Activated CD4-positive, alpha-beta T cell treated with anti-CD3 and anti-CD28 coated beads for 1 hour (primary cell): ENCODE results near the gene CTNND1.
"Not testable (repeated sequence)": the region's sequence is repeated elsewhere in the genome, so short reads cannot be mapped to it uniquely, and the experiment has no call there.

Experiments used
- DNase-seq: peaks from one replicate; pipeline ENCODE4 v3.0.0-alpha.2; 2020

The CTNND1 gene

GRCh38 chr11:57793351-57794115 lies 31.9 kb downstream of the CTNND1 start:
- no peak for DNase-seq

GRCh38 chr11:57798905-57799559 lies 37.4 kb downstream of the CTNND1 start:
- no peak for DNase-seq

DNA sequence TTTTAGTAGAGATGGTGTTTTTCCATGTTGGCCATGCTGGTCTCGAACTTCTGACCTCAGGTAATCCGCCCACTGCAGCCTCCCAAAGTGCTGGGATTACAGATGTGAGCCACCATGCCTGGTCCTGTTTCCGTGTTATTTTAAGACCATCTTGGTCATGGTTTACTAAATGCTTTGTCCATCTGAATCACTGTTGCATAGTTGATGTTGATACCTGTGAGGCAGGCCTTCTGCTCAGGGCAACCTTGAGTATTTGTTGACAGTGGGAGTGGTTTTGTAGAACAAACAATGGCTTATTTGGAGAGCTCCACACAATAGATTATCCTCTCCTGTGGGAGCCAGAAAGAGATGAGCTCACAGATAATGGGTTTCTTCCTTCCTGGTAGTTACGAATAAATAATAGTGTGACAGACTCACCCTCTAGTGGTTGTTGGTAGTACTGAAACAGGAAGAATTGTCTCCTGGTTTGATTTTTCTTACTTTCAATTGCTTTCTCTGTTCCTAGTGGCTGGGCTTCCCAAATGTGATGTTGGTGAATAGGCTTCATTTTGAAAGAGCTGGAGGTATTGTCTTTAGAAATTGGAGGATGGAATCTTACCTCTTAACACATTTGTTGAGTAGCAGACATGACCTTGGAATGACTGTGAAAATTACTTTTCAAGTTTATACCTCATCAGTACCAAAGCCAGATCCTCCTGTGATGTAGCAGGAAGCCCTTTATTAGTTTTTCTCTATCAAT lies 39.0 kb downstream of the CTNND1 start:
- no peak for DNase-seq

DNA sequence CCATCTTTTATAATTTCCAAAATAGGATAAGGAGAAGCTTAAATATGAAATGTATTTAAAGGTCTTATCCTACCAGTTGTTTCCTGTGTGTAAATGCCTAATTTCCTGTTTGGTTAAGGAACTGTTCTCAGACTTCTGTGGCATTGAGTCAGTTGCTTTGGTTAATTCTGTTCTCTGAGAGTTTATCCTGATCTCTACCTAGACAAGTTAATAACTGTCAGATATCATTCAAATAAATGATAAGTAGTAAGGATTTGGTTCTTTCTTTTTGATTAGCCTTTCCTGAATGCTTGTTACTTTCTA lies 39.5 kb downstream of the CTNND1 start:
- no peak for DNase-seq

GRCh38 chr11:57802411-57802810 lies 40.8 kb downstream of the CTNND1 start:
- no peak for DNase-seq

DNA sequence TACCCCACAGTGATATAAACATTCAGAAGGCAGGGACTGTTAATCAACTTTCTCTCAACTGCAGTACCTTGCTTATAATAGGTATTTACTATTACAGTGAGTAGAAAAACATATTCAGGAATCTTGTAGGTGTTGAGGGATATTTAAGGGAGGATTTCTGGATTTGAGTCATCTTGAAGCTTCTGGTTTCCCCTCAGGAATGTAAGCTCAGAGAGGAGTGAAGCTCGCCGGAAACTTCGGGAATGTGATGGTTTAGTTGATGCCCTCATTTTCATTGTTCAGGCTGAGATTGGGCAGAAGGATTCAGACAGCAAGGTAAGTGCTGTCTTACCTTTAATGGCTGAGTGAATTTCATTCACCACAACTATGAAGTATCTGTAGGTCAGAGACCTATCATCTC lies 42.9 kb downstream of the CTNND1 start:
- DNase-seq = no peak

- no peak for DNase-seq
Measured at GRCh38 chr11:57805780-57806179, 44.2 kb downstream of the CTNND1 start.

GRCh38 chr11:57812634-57813033 lies 51.0 kb downstream of the CTNND1 start:
- no peak for DNase-seq

GRCh38 chr11:57815476-57815875 lies 53.9 kb downstream of the CTNND1 start:
- DNase-seq = no peak

DNA sequence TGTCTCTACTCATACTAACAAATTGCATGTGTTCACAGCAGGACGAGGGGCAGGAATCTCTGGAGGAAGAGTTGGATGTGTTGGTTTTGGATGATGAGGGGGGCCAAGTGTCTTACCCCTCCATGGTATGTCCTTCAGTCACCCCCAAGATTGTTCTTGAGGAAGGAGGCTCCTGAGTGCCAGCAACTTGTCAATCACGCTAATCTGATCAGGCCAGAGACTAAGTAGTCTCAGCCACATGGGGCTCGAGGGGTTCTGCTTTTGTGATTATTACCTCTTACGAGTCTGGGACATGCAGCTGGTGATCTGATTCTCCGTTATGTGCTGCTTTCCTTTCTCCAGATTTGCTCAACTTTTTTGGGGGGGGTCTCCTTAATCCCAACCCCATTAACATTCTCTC lies 54.3 kb downstream of the CTNND1 start:
- DNase-seq = no peak

DNA sequence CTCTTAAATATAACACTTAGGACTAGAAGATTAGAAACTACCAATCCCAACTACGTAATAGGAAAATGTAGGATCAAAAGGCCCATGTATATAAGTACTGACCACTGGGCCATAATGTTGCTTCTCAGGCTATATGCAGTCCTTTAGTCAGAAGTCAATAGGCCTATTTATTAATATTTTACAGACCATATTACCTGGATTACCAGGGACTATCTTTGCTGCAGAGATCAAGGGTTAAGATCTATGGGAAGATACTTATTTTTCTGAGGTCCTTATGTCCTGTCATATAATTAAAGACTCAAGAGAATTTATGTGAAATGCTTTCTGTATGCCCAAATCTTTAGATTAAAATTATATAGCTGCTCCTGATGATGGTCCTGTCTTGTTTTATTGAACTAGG lies 57.2 kb downstream of the CTNND1 start:
- DNase-seq = no peak

- no peak for DNase-seq
Measured at GRCh38 chr11:57819252-57819979, 57.8 kb downstream of the CTNND1 start.

DNA sequence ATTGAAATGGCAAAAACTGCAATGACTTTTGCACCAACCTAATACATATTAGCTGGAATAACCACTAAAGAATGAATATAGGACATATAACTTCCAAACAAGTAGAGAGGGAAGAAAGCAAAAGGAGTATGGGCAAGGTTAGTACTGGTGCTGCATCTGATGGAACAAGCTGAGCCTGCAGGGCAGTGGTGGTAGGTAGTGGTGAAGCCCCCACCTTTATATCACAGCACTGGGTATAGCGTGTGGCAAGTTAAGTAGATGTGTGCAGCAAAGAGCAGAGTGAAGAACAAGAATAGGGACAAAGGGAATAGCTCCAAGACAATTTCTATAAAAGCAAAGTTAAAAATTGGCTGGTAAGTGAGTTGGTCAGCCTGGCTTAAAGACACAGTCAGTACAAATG lies 62.3 kb downstream of the CTNND1 start:
- DNase-seq = no peak

DNA sequence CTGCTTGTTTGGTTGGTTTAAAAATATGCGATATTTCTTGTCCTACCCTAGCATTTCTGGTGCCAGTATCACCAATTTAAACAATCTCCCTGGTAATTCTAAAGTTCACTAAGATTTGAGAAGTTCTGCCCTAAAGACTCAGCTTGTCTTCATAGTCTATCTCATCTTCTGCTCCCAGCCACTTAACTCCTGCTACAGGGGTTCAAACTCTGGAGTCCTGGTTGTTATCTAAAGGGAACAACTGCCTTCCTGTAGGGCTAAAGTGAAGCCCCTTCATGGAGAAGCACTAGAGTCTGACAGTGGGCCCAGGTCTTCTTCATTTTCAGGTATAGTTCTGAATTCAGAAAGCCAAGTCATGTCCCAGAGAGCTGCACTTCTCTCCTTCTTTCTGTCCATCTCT lies 73.2 kb downstream of the CTNND1 start:
- no peak for DNase-seq

DNA sequence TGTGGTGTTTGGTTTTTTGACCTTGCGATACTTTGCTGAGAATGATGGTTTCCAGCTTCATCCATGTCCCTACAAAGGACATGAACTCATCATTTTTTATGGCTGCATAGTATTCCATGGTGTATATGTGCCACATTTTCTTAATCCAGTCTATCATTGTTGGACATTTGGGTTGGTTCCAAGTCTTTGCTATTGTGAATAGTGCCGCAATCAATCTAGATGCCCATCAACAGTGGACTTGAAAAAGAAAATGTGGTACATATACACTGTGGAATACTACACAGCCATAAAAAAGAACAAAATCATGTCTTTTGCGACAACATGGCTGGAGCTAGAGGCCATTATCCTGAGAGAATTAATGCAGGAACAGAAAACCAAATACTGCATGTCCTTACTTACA lies 77.0 kb downstream of the CTNND1 start:
- DNase-seq = not testable (repeated sequence)

DNA sequence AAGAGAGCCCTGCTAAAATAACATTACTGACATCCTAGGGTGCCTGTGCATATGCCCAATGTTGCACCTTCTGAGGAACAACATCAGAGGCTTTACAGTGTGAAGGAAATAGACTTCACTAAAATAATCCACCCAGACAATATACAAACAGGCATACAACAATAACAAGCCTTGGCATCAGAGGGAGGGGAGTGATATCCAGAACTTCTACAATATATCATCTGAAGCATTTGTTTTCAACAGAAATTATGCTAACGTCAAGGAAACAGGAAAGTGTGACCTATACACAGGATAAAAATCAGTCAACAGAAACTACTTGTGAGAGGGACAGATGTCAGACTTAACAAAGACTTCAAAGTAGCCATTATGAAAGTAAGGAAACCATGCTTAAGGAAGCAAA lies 81.3 kb downstream of the CTNND1 start:
- DNase-seq = no peak

- no peak for DNase-seq
Measured at GRCh38 chr11:57867966-57868365, 106.4 kb downstream of the CTNND1 start.

DNA sequence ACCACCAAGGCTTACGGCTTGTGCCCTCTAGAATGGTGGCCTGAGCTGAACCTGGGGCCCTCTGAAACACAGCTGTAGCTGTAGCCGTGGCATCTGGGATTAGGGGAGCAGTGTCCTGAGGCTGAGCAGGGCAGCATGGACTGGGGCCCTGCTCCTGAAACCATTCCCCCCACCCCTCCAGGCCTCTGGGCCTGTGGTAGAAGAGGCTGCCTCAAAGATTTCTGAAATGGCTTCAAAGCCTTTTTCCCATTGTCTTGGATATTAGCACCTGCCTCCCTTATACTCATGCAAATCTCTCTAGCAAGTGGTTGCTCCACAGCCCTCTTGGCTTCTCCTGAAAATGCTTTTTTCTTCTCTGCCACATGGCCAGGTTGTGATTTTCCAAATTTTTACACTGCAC lies 106.9 kb downstream of the CTNND1 start:
- DNase-seq = no peak
